Measurements from ENCODE around the gene TMEM80.

TMEM80 gene

GRCh38 chr11:690738-691633 is 4.6 kb upstream of the TMEM80 start:
- no peak for TF ChIP-seq YY1 (IDR thresholded peaks at IDR 0.05; ENCODE audit: insufficient read depth, insufficient read length)
- no peak for TF ChIP-seq ZNF274 (IDR thresholded peaks at IDR 0.05; ENCODE audit: low read depth, low read length)
- no peak for TF ChIP-seq SUZ12 (IDR thresholded peaks at IDR 0.05; ENCODE audit: extremely low read depth, insufficient read depth, insufficient read length)
- H3K27me3 ChIP-seq (ENCODE audit: insufficient read depth, insufficient read length) = no peaks in the 10 kb centered on the region
- peaks cover 55% of the 10 kb centered on the region for H3K36me3 ChIP-seq (ENCODE audit: insufficient read depth, insufficient read length, low read length)
- no peaks in the 10 kb centered on the region for H3K9me3 ChIP-seq (ENCODE audit: insufficient read depth, low read length)
- H3K4me1 ChIP-seq (ENCODE audit: insufficient read depth, insufficient read length) = peaks cover 26% of the 10 kb centered on the region
- DNase-seq (ENCODE audit: low read depth, low spot score) = no peak
- H3K9ac ChIP-seq (ENCODE audit: insufficient read length, low read depth) = peak overlapping the region; percentile 59
- no peak overlapping the region for H3K4me3 ChIP-seq (ENCODE audit: insufficient read length, low read depth)

DNA sequence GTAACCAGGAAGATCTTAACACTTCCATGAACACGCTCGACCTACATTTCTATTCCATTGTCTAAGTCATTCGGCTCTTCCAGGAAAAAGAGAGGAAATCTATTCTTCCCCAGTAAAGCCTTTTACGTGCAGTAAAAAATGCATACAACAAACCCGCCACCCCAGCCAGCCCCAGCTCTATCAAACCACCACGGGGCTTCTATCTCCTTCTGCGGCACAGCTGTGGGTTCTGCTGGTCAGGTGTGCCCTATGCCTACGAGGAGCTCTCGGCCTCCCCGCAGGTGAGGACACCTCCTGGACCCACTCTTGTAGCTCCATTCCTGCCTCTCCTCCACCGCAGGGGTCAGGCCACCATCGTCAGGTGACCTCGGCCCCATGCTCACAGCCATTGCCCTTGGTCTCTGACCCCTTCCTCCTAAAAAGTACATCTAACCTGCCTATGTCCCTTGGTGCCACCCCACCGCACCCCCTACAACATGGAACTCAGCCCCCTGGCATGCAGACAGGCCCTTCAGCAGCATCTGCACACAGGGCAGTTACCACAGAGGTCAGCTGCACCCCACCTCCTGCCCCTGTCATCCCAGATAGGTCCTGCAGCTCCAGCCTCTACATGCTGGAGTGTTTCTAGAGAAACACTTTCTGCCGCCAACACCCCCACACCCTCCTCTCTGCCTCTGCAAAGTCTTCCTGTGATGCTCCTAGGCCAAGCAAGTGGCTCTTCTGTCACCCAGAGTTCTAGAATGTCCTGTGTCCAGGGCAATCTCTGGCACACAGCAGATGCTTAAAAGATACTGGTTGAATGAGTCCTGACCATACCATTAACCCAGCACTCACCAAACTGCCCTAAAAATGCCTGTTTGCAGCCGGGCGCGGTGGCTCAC is 3.7 kb upstream of the TMEM80 start:
- no peak for DNase-seq (ENCODE audit: low read depth, low spot score)
- peak overlapping the region; percentile 36 for H3K9ac ChIP-seq (ENCODE audit: insufficient read length, low read depth)
- peaks cover 45% of the 10 kb centered on the region for H3K36me3 ChIP-seq (ENCODE audit: insufficient read depth, insufficient read length, low read length)
- no peak overlapping the region for H3K4me3 ChIP-seq (ENCODE audit: insufficient read length, low read depth)
- TF ChIP-seq YY1 (IDR thresholded peaks at IDR 0.05; ENCODE audit: insufficient read depth, insufficient read length) (no peak), SUZ12 (IDR thresholded peaks at IDR 0.05; ENCODE audit: extremely low read depth, insufficient read depth, insufficient read length) (no peak), ZNF274 (IDR thresholded peaks at IDR 0.05; ENCODE audit: low read depth, low read length) (no peak)
- no peaks in the 10 kb centered on the region for H3K27me3 ChIP-seq (ENCODE audit: insufficient read depth, insufficient read length)
- no peaks in the 10 kb centered on the region for H3K9me3 ChIP-seq (ENCODE audit: insufficient read depth, low read length)
- peaks cover 26% of the 10 kb centered on the region for H3K4me1 ChIP-seq (ENCODE audit: insufficient read depth, insufficient read length)

DNA sequence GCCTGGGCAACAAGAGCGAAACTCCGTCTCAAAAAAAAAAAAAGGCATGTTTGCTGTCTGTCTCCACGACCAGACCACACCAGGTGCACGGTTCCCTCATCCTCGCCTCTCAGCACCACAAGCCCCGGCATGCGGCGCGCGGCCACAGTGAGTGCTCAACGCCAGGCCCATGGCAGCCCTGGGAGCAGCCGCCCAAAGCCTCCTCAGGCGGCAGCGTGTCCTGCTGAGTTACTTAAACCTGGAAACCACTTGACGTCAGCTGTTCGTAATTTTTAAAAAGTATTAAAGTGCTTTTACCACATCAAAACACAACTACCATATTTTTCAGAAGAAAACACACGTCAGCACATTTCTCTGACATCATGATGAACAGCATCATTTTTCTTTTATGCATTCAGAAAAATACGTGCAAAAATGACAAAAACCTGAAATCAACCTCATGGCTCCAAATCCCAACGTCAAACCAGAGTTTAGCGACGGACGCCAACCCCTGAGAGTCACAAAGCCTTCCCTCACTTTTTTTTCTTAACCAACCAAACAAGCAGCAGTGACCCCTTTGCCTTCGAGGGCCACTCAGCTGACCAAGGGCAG is 2.7 kb upstream of the TMEM80 start:
- no peak for TF ChIP-seq YY1 (IDR thresholded peaks at IDR 0.05; ENCODE audit: insufficient read depth, insufficient read length)
- no peak for TF ChIP-seq ZNF274 (IDR thresholded peaks at IDR 0.05; ENCODE audit: low read depth, low read length)
- TF ChIP-seq SUZ12 (IDR thresholded peaks at IDR 0.05; ENCODE audit: extremely low read depth, insufficient read depth, insufficient read length) = no peak
- Histone ChIP-seq H3K36me3 (ENCODE audit: insufficient read depth, insufficient read length, low read length) (peaks cover 36% of the 10 kb centered on the region), H3K4me1 (ENCODE audit: insufficient read depth, insufficient read length) (peaks cover 31% of the 10 kb centered on the region), H3K9ac (ENCODE audit: insufficient read length, low read depth) (peak overlapping the region; percentile 81), H3K27me3 (ENCODE audit: insufficient read depth, insufficient read length) (no peaks in the 10 kb centered on the region), H3K4me3 (ENCODE audit: insufficient read length, low read depth) (peak overlapping the region; percentile 78), H3K9me3 (ENCODE audit: insufficient read depth, low read length) (no peaks in the 10 kb centered on the region)
- no peak for DNase-seq (ENCODE audit: low read depth, low spot score)

DNA sequence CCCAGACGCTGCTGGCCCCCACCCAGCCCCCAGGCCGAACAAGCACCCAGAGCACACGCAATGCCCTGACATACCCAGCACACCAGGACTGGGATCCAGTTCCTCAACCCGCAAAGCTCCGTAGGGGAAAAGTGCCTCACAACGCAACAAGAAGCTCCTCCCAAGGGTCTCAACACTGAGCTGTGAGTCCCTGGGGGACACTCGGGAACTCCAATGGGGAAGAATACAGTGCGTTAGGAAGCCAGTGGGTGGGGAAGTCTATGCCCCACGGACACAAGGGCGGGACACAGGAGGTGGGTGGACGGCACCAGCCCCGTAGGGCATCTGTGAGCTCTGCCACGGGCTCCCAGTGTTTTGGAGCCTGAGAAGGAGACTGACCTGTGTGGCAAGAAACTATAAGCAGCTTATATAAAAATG is 2.2 kb upstream of the TMEM80 start:
- Histone ChIP-seq H3K27me3 (ENCODE audit: insufficient read depth, insufficient read length) (no peaks in the 10 kb centered on the region), H3K4me1 (ENCODE audit: insufficient read depth, insufficient read length) (peaks cover 31% of the 10 kb centered on the region), H3K36me3 (ENCODE audit: insufficient read depth, insufficient read length, low read length) (peaks cover 31% of the 10 kb centered on the region), H3K9me3 (ENCODE audit: insufficient read depth, low read length) (no peaks in the 10 kb centered on the region), H3K9ac (ENCODE audit: insufficient read length, low read depth) (peak overlapping the region; percentile 81), H3K4me3 (ENCODE audit: insufficient read length, low read depth) (peak overlapping the region; percentile 78)
- no peak for DNase-seq (ENCODE audit: low read depth, low spot score)
- no peak for TF ChIP-seq ZNF274 (IDR thresholded peaks at IDR 0.05; ENCODE audit: low read depth, low read length)
- TF ChIP-seq YY1 (IDR thresholded peaks at IDR 0.05; ENCODE audit: insufficient read depth, insufficient read length) = no peak
- no peak for TF ChIP-seq SUZ12 (IDR thresholded peaks at IDR 0.05; ENCODE audit: extremely low read depth, insufficient read depth, insufficient read length)

- no peak for TF ChIP-seq SUZ12 (IDR thresholded peaks at IDR 0.05; ENCODE audit: extremely low read depth, insufficient read depth, insufficient read length)
- no peak for TF ChIP-seq ZNF274 (IDR thresholded peaks at IDR 0.05; ENCODE audit: low read depth, low read length)
- TF ChIP-seq YY1 (IDR thresholded peaks at IDR 0.05; ENCODE audit: insufficient read depth, insufficient read length) = no peak
- Histone ChIP-seq H3K9ac (ENCODE audit: insufficient read length, low read depth) (peak overlapping the region; percentile 81), H3K4me1 (ENCODE audit: insufficient read depth, insufficient read length) (peaks cover 31% of the 10 kb centered on the region), H3K36me3 (ENCODE audit: insufficient read depth, insufficient read length, low read length) (peaks cover 24% of the 10 kb centered on the region), H3K4me3 (ENCODE audit: insufficient read length, low read depth) (peak overlapping the region; percentile 78), H3K9me3 (ENCODE audit: insufficient read depth, low read length) (no peaks in the 10 kb centered on the region), H3K27me3 (ENCODE audit: insufficient read depth, insufficient read length) (no peaks in the 10 kb centered on the region)
- no peak for DNase-seq (ENCODE audit: low read depth, low spot score)
Measured at GRCh38 chr11:693887-694562, 1.6 kb upstream of the TMEM80 start.

DNA sequence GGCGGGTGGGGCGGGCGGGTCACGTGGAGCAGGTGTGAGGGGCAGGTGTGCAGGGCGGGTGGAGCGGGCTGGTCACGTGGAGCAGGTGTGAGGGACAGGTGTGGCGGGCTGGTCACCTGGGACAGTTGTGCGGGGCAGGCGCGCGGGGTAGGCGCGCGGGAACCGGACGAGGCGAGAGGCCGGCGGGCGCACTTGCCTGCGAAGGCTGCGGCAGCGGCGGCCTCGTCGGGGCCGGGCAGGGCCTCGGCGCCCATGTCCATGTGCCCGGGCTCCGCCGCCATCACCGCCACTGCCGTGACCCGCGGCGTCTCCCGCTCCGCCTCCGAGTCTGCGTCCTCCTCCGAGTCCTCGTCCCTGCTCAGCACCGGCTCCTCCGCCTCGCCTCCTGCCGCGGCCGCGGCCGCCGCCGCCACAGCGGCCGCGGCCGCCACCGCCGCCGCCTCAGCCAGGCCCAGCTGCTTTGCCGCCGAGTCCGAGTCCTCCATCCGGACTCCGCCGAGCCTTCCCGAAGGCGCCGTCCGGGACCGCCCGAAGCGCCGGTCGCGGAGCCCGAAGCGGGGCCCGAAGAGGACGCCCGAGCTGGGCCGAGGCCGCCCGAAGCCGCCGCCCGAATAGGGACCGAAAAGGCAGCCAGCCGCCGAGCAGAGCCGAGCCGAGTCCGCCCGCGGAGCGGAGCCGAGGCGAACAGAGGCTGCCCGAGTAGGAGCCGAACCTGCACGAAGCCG is 891 bp upstream of the TMEM80 start, which contains the start of gene DEAF1:
Gene DEAF1, minus strand, starts transcription at position 660 of the 725 bp plus-strand sequence. Its CDS starts 175 bp downstream, at position 485.
- TF ChIP-seq YY1 (IDR thresholded peaks at IDR 0.05; ENCODE audit: insufficient read depth, insufficient read length) (no peak), ZNF274 (IDR thresholded peaks at IDR 0.05; ENCODE audit: low read depth, low read length) (no peak), SUZ12 (IDR thresholded peaks at IDR 0.05; ENCODE audit: extremely low read depth, insufficient read depth, insufficient read length) (no peak)
- no peaks in the 10 kb centered on the region for H3K27me3 ChIP-seq (ENCODE audit: insufficient read depth, insufficient read length)
- peak; percentile 98 for DNase-seq (ENCODE audit: low read depth, low spot score)
- peaks cover 29% of the 10 kb centered on the region for H3K4me1 ChIP-seq (ENCODE audit: insufficient read depth, insufficient read length)
- H3K9ac ChIP-seq (ENCODE audit: insufficient read length, low read depth) = peak within 1 kb of the TSS; percentile 91
- H3K9me3 ChIP-seq (ENCODE audit: insufficient read depth, low read length) = no peaks in the 10 kb centered on the region
- peak within 1 kb of the TSS; percentile 78 for H3K4me3 ChIP-seq (ENCODE audit: insufficient read length, low read depth)
- peaks cover 19% of the 10 kb centered on the region for H3K36me3 ChIP-seq (ENCODE audit: insufficient read depth, insufficient read length, low read length)
